ENCODE data around the gene ACMSD.

DNA sequence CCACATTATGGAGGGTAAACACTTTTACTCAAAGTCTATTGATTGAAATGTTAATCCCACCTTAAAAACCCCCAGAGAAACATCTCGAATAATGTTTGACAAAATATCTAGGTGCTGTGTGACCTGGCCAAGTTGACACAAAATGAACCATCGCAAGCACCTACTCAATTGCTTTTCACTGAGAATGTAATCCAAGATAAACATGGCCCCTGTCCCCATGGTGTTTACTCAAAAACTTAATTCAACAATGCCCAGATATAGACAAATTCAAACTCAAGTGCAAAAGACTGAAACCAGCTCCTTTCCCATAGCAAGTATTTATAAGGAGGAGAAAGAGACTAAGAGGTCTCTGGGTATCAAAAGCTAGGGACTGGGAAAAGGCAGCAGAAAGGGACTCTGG is 15.0 kb upstream of the ACMSD start:
- TF ChIP-seq POLR2A (IDR thresholded peaks at IDR 0.05) (no peak), POLR2AphosphoS5 (IDR thresholded peaks at IDR 0.05) (no peak)

Measured in prostate gland (tissue), 1 donor.